HepG2 (cell line): ENCODE data around the gene SH2B2. TPM values are rescaled to one million over a fixed set of nuclear protein-coding genes. Genes with fewer than 3 reads are reported as not detected.

ENCODE experiments used
- ATAC-seq: fragments of 200-7000 bp; cut with Tn5 transposase; 3 replicates; pipeline ENCODE4 v1.9.1; 2020; ENCODE audit warnings: mild to moderate bottlenecking, moderate library complexity
- BruUV-seq: library from RNA; stranded (reverse); fragments of 400-500 nt; replicated peaks from 2 replicates; lab custom pipeline; 2021; lab: Mats Ljungman, UMichigan
- CTCF ChIA-PET: fragments of 300-600 bp; formaldehyde crosslinking; extraction: SDS; loops from one replicate; lab custom pipeline; 2021; ENCODE audit warnings: low total read pairs, inconsistent platforms, low intra/inter-chr PET ratio; lab: Yijun Ruan, JAX
- POLR2A ChIA-PET: fragments of 350-600 bp; sonication (Branson Sonifier 250); formaldehyde crosslinking; loops from one replicate; lab custom pipeline; 2020; ENCODE audit warnings: antibody characterized with exemption, inconsistent platforms; lab: Yijun Ruan, JAX
- DNase-seq: peaks from one replicate; pipeline ENCODE4 v3.0.0-alpha.2; 2015; ENCODE audit warnings: low spot score
- FAIRE-seq: peaks from 3 replicates; lab custom pipeline; 2011; peaks lifted over from hg19 to GRCh38; lab: Jason Lieb, UNC
- H2AFZ ChIP-seq: one replicate; pipeline ENCODE4 v1.6.1; 2011; ENCODE audit warnings: low read length, inconsistent platforms
- H3K27ac ChIP-seq: fragments of 300-600 bp; 3 replicates; pipeline ENCODE4 v1.8.0; 2011; ENCODE audit warnings: mixed run types, mild to moderate bottlenecking, mixed read lengths, low read length, inconsistent platforms; ENCODE audit not compliant: insufficient read depth; ENCODE audit errors: extremely low read length
- H3K27me3 ChIP-seq, 2 experiments: fragments of 200-600 bp in 1 of 2; 2 replicates in 1 of 2; 3 replicates in 1 of 2; pipeline versions ENCODE4 v1.6.0 to v1.8.0; 2011; ENCODE audit warnings: low read length in 2 of 2, mild to moderate bottlenecking in 2 of 2, moderate library complexity in 2 of 2, inconsistent platforms in 1 of 2; ENCODE audit not compliant: insufficient read depth in 2 of 2, control insufficient read depth in 1 of 2
- H3K36me3 ChIP-seq, 2 experiments: fragments of 200-600 bp in 1 of 2; replicated peaks in 1 of 2; 2 replicates in 1 of 2; 3 replicates in 1 of 2; pipeline versions ENCODE4 v1.5.1 to v1.8.0; 2011; ENCODE audit warnings: low read length in 2 of 2, inconsistent platforms in 1 of 2; ENCODE audit not compliant: insufficient read depth in 2 of 2, control insufficient read depth in 1 of 2
- H3K4me1 ChIP-seq: 2 replicates; pipeline ENCODE4 v1.5.1; 2012; ENCODE audit warnings: low read length, inconsistent platforms; ENCODE audit not compliant: insufficient read depth
- H3K4me2 ChIP-seq: 2 replicates; pipeline ENCODE4 v1.6.0; 2011; ENCODE audit warnings: low read depth, low read length, inconsistent platforms
- H3K4me3 ChIP-seq, 3 experiments: fragments of 200-600 bp in 1 of 3; sonication (generic), shearing (Covaris generic) in 1 of 3; replicated peaks in 1 of 3; 2 replicates each; pipeline ENCODE4 v1.5.1; 2011 to 2016; ENCODE audit warnings: low read length in 3 of 3, inconsistent platforms in 2 of 3, low read depth in 2 of 3, mild to moderate bottlenecking in 2 of 3, control low read depth in 1 of 3, mixed read lengths in 1 of 3; ENCODE audit not compliant: insufficient read depth in 1 of 3
- H3K79me2 ChIP-seq: one replicate; pipeline ENCODE4 v1.6.1; 2011; ENCODE audit warnings: low read length, inconsistent platforms; ENCODE audit not compliant: insufficient read depth
- H3K9ac ChIP-seq: 2 replicates; pipeline ENCODE4 v1.6.0; 2011; ENCODE audit warnings: mild to moderate bottlenecking, low read depth, low read length, inconsistent platforms; ENCODE audit not compliant: insufficient read depth
- H3K9me3 ChIP-seq: 2 replicates; pipeline ENCODE4 v1.5.1; 2012; ENCODE audit warnings: mild to moderate bottlenecking, low read length
- H4K20me1 ChIP-seq: 2 replicates; pipeline ENCODE4 v1.6.0; 2011; ENCODE audit warnings: inconsistent platforms, mild to moderate bottlenecking, low read length, moderate library complexity; ENCODE audit not compliant: insufficient read depth
- CEBPG ChIP-seq: IDR thresholded peaks from 2 replicates; pipeline ENCODE4 v1.6.1; 2016
- HOXA3 ChIP-seq: sonication (generic); formaldehyde crosslinking; IDR thresholded peaks from 2 replicates; pipeline ENCODE4 v1.5.0; 2020; ENCODE audit warnings: missing genetic modification reagents
- NRL ChIP-seq: sonication (generic); formaldehyde crosslinking; IDR thresholded peaks from 2 replicates; pipeline ENCODE4 v1.5.0; 2020; ENCODE audit warnings: missing genetic modification reagents, mild to moderate bottlenecking, moderate library complexity, borderline replicate concordance
- ZC3H13 ChIP-seq: sonication (generic); formaldehyde crosslinking; IDR thresholded peaks from 2 replicates; pipeline ENCODE4 v1.8.1; 2023; ENCODE audit warnings: mild to moderate bottlenecking, missing genetic modification reagents, moderate library complexity
- ZNF549 ChIP-seq: sonication (generic); formaldehyde crosslinking; IDR thresholded peaks from 2 replicates; pipeline ENCODE4 v1.5.0; 2020; ENCODE audit warnings: missing genetic modification reagents
- ZNF777 ChIP-seq: sonication (generic); formaldehyde crosslinking; IDR thresholded peaks from 2 replicates; pipeline ENCODE4 v1.4.0; 2020; ENCODE audit warnings: missing genetic modification reagents
- ZNF83 ChIP-seq: sonication (generic); formaldehyde crosslinking; IDR thresholded peaks from 2 replicates; pipeline ENCODE4 v1.4.0; 2020; ENCODE audit warnings: missing genetic modification reagents, mild to moderate bottlenecking, borderline replicate concordance
- ZSCAN22 ChIP-seq: sonication (generic); formaldehyde crosslinking; IDR thresholded peaks from 2 replicates; pipeline ENCODE4 v1.4.0; 2020; ENCODE audit warnings: mild to moderate bottlenecking, missing genetic modification reagents
- WGBS: methylation state at CpG from one replicate; pipeline ENCODE4 v1.1.6; 2017; ENCODE audit warnings: low lambda C conversion rate; 5-methylcytosine and 5-hydroxymethylcytosine counted together
- in situ Hi-C: cut with HindIII; loops from 2 replicates; pipeline ENCODE4 v1.10.0; 2017; ENCODE audit warnings: low pct_unique_long_range_greater_than_20kb; ENCODE audit not compliant: extremely low pct_ligation_motif_present
- intact Hi-C: fragments of 100-400 bp; cut with micrococcal nuclease; formaldehyde crosslinking; loops from one replicate; pipeline ENCODE4 v1.10.0; 2022; ENCODE audit not compliant: unreplicated experiment
- polyA plus RNA-seq, 8 experiments: library from polyadenylated mRNA; depleted of rRNA in 3 of 8; stranded (reverse) in 7 of 8; unstranded in 1 of 8; fragments of >200 nt; fragmentation: Illumina TruSeq in 4 of 8; extraction: Trizol in 4 of 8; gene quantifications; 2 replicates each; pipeline versions ENCODE4 v1.2.1 to v1.2.3, GENCODE V29; 2011 to 2016; ENCODE audit warnings: low read depth in 4 of 8, missing spikeins in 1 of 8, mixed read lengths in 1 of 8; ENCODE audit not compliant: insufficient read depth in 1 of 8
- total RNA-seq, 5 experiments: library from RNA; depleted of rRNA; stranded (reverse); fragments of >200 nt; fragmentation: Illumina TruSeq; extraction: Trizol; gene quantifications; 2 replicates each; pipeline ENCODE4 v1.2.3, GENCODE V29; 2016; ENCODE audit warnings: low read depth in 1 of 5
- TF ChIP-seq, protein P1 (sequence below): sonication (generic); formaldehyde crosslinking; IDR thresholded peaks from 2 replicates; pipeline ENCODE4 v1.4.0; 2020; ENCODE audit warnings: missing genetic modification reagents
- TF ChIP-seq, protein P2 (sequence below): sonication (generic); formaldehyde crosslinking; IDR thresholded peaks from 2 replicates; pipeline ENCODE4 v1.9.0; 2022; ENCODE audit warnings: low read depth, missing genetic modification reagents
- TF ChIP-seq, protein P3 (sequence below): sonication (generic); formaldehyde crosslinking; IDR thresholded peaks from 2 replicates; pipeline ENCODE4 v1.9.0; 2021; ENCODE audit warnings: mild to moderate bottlenecking, missing genetic modification reagents

The SH2B2 gene
- total and polyA plus RNA-seq, 2 of the 13 experiments (the other 11 are each of a cell fraction or from before 2014, with no cell fraction given) = 0.46 to 1.3 TPM

DNA sequence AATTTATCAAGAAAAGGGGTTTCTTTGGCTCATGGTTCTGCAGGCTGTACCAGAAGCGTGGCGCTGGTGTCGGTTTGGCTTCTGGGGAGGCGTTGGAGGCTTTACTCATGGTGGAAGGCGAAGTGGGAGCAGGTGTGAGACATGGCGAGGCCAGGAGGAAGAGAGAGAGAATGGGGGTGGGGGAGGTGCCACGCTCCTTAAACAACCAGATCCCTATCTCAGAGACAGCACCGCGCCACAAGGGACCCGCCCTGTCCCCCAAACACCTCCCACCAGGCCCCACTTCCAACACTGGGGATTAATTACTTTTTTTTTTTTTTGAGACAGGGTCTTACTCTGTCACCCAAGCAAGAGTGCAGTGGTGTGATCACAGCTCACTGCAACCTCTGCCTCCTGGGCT is 18.0 kb upstream of the SH2B2 start:
- Histone ChIP-seq H3K9ac (no peak overlapping the region), H3K9me3 (no peaks in the 10 kb centered on the region), H3K4me2 (no peak overlapping the region), H4K20me1 (no peaks in the 10 kb centered on the region), H3K27ac (no peak overlapping the region), H3K27me3 (no peaks in the 10 kb centered on the region; a peak in 1 of 5 replicates), H3K4me1 (peaks cover 42% of the 10 kb centered on the region), H3K4me3 (no peak overlapping the region), H2AFZ (no peak overlapping the region), H3K79me2 (no peaks in the 10 kb centered on the region), H3K36me3 (no peaks in the 10 kb centered on the region)
- in situ Hi-C loops = loop anchor here (25.0 kb wide), 1 partner anchor 581 kb away; no protein-coding TSS in a partner anchor
- TF ChIP-seq ZNF549 (CRISPR knock-in tag) (no peak), HOXA3 (CRISPR knock-in tag) (no peak), ZC3H13 (no peak), NRL (CRISPR knock-in tag) (no peak), ZSCAN22 (CRISPR knock-in tag) (no peak), ZNF83 (CRISPR knock-in tag) (no peak), ZNF777 (CRISPR knock-in tag) (no peak), CEBPG (CRISPR knock-in tag) (no peak)
- TF ChIP-seq, protein P1, sequence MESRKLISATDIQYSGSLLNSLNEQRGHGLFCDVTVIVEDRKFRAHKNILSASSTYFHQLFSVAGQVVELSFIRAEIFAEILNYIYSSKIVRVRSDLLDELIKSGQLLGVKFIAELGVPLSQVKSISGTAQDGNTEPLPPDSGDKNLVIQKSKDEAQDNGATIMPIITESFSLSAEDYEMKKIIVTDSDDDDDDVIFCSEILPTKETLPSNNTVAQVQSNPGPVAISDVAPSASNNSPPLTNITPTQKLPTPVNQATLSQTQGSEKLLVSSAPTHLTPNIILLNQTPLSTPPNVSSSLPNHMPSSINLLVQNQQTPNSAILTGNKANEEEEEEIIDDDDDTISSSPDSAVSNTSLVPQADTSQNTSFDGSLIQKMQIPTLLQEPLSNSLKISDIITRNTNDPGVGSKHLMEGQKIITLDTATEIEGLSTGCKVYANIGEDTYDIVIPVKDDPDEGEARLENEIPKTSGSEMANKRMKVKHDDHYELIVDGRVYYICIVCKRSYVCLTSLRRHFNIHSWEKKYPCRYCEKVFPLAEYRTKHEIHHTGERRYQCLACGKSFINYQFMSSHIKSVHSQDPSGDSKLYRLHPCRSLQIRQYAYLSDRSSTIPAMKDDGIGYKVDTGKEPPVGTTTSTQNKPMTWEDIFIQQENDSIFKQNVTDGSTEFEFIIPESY (CRISPR knock-in tag) = no peak
- TF ChIP-seq, protein P2, sequence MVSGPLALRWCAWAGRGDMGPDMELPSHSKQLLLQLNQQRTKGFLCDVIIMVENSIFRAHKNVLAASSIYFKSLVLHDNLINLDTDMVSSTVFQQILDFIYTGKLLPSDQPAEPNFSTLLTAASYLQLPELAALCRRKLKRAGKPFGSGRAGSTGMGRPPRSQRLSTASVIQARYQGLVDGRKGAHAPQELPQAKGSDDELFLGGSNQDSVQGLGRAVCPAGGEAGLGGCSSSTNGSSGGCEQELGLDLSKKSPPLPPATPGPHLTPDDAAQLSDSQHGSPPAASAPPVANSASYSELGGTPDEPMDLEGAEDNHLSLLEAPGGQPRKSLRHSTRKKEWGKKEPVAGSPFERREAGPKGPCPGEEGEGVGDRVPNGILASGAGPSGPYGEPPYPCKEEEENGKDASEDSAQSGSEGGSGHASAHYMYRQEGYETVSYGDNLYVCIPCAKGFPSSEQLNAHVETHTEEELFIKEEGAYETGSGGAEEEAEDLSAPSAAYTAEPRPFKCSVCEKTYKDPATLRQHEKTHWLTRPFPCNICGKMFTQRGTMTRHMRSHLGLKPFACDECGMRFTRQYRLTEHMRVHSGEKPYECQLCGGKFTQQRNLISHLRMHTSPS (CRISPR knock-in tag) = no peak
- TF ChIP-seq, protein P3, sequence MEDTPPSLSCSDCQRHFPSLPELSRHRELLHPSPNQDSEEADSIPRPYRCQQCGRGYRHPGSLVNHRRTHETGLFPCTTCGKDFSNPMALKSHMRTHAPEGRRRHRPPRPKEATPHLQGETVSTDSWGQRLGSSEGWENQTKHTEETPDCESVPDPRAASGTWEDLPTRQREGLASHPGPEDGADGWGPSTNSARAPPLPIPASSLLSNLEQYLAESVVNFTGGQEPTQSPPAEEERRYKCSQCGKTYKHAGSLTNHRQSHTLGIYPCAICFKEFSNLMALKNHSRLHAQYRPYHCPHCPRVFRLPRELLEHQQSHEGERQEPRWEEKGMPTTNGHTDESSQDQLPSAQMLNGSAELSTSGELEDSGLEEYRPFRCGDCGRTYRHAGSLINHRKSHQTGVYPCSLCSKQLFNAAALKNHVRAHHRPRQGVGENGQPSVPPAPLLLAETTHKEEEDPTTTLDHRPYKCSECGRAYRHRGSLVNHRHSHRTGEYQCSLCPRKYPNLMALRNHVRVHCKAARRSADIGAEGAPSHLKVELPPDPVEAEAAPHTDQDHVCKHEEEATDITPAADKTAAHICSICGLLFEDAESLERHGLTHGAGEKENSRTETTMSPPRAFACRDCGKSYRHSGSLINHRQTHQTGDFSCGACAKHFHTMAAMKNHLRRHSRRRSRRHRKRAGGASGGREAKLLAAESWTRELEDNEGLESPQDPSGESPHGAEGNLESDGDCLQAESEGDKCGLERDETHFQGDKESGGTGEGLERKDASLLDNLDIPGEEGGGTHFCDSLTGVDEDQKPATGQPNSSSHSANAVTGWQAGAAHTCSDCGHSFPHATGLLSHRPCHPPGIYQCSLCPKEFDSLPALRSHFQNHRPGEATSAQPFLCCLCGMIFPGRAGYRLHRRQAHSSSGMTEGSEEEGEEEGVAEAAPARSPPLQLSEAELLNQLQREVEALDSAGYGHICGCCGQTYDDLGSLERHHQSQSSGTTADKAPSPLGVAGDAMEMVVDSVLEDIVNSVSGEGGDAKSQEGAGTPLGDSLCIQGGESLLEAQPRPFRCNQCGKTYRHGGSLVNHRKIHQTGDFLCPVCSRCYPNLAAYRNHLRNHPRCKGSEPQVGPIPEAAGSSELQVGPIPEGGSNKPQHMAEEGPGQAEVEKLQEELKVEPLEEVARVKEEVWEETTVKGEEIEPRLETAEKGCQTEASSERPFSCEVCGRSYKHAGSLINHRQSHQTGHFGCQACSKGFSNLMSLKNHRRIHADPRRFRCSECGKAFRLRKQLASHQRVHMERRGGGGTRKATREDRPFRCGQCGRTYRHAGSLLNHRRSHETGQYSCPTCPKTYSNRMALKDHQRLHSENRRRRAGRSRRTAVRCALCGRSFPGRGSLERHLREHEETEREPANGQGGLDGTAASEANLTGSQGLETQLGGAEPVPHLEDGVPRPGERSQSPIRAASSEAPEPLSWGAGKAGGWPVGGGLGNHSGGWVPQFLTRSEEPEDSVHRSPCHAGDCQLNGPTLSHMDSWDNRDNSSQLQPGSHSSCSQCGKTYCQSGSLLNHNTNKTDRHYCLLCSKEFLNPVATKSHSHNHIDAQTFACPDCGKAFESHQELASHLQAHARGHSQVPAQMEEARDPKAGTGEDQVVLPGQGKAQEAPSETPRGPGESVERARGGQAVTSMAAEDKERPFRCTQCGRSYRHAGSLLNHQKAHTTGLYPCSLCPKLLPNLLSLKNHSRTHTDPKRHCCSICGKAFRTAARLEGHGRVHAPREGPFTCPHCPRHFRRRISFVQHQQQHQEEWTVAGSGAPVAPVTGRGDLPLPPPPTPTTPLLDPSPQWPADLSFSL (CRISPR knock-in tag) = no peak
- POLR2A ChIA-PET = no interaction called here
- FAIRE-seq = no peak
- intact Hi-C loops = no loop called here
- whole genome bisulfite sequencing = 90% methylated on average over 10 of the region's 10 CpGs
- DNase-seq = no peak
- BruUV-seq = no TSS peak
- ATAC-seq = no peak
- CTCF ChIA-PET = no interaction called here
